ENCODE results near the gene TSPAN13.

Gene TSPAN13
- total RNA-seq = 0.16 to 1.9 (median 0.19) reads per million in 3 experiments

DNA sequence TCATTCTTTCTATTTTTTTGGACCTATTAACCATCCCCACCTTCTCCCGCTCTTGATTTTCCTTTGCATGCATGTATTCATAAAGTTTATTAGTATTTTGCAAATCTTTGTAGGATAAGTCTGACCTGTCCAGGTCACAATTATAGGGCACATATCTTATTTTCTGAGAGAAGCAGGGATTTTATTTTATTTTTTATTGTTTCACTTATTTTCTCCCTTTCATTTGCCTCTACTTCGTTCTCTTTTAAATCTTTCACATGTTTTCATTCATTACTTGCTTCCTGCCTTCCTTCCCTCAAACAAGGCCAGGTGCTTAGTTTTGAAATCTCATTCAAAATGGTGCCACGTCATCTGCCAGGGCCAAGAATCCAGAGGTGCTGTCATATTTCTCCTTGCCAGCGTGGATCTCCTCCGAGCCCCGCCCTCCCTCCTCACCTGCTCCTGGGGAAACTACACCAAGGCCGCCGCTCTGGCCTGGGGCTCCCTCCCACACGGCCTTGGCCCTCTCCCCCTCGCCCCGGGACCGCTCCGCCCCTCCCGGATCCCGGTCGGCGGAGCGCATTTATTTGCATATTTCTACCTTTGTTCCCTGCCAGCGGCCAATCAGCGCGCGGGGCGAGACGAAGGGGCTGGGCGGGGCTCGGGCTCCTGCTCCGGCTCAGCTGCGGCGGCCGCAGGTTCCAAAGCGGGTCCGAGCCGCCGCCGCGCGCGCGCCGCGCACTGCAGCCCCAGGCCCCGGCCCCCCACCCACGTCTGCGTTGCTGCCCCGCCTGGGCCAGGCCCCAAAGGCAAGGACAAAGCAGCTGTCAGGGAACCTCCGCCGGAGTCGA, at the start of gene TSPAN13:
TSPAN13 (plus strand) TSS at position 654 of the 830 bp plus-strand sequence. CDS start 213 bp downstream, outside the sequence.
- peak; percentile 37 for DNase-seq

- no peak for DNase-seq
These were observed 45.0 kb upstream of the TSPAN13 start for GRCh38 chr7:16708511-16708910.

DNA sequence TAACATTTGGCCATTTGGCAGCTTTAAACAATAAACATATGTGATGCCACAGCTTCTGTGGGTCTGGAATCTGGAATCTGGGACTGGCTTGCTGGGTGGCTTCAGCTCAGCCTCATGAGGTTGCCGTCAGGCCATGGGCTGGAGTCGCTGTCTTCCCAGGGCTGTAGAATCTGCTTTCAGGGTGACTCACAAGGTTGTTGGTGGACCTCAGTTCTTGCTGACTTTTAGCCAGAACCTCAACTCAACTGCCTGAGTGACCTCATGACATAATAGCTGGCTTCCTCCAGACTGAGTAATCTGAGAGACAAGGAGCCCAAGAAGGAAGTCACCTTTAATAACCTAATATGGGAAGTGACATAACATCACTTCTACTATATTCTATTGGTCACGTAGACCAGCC, 44.6 kb upstream of the TSPAN13 start:
- DNase-seq = no peak

GRCh38 chr7:16710651-16711050, 42.9 kb upstream of the TSPAN13 start:
- DNase-seq = no peak

- no peak for DNase-seq
These were observed 41.8 kb upstream of the TSPAN13 start for GRCh38 chr7:16711730-16712129.

DNA sequence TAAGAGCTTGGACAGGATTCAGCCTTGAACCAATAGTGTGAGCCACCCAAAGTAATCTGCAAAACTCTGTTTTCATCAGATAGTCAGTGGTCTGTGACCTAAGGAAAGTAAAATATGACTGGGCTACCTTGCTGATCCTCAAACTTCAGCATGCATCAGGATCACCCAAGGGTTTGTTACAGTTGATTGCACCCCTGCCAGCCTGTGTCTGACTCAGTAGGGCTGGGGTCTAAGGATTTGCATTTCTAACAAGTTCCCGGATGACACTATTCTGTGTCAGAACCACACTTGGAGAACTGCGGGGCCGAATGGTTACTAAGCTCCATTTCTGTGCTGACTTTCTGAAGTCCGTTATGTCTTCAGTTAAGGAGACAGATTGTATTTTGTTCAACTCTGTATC, 40.6 kb upstream of the TSPAN13 start:
- no peak for DNase-seq

DNA sequence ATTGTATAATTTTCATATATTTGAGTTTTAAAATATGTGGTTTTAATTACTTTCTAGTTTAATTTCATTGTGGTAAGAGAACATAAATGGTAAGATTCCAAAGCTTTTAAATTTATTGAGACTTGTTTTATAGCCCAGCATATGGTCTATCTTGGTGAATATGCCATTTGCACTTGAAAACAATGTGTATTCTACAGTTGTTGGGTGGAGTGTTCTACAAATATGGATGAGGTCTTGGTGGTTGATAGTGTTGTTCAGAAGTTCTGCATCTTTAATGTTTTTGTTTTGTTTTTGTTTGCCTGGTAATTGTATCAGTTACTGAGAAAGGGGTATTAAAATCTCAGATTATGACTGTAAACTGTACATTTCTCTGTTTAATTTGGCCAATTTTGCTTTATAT, 37.6 kb upstream of the TSPAN13 start:
- DNase-seq = no peak

DNA sequence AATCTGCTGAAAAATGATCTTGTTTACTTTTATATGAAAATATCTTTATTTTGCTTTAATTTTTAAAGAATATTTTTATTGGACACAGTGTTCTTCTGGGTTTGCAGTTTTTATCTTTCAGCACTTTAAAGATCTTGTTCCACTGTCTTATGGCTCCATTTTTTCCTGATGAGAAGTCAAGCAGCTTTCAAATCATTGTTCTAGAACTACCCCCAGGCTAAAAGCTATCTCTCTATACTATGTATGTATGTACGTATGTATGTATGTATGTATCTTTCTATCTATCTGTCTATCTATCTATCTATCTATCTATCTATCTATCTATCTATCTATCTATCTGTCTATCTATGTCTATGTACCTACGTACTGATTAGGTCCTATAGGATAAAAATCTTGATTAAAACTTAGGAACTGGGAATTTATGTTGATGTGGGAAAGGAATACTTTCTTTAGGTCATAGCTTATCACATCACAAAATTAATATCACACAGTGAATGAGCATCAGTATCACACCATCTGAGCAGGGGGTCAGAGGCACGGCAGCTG, 35.4 kb upstream of the TSPAN13 start:
- DNase-seq = no peak

- no peak for DNase-seq
These were observed 33.9 kb upstream of the TSPAN13 start for GRCh38 chr7:16719699-16720098.

GRCh38 chr7:16721541-16721940, 32.0 kb upstream of the TSPAN13 start:
- no peak for DNase-seq

DNA sequence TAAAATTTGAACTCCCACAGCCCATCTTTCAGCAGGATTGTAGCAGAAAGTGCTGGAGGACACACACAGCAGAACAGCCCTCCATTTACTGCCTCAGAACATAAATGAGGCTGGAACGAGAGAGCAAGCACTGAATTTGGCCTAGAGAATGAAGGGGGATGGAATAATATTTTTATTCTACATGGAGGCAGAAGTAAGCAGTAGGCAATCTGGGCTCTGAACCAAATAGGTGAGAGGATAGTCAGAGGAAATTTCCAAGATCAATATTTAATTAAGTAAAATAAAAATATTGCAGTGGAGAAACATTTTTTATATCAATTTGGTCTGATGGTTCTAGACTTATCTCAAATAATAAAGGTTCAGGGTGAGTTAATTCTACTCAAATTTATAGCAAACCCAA, 29.2 kb upstream of the TSPAN13 start:
- no peak for DNase-seq

DNA sequence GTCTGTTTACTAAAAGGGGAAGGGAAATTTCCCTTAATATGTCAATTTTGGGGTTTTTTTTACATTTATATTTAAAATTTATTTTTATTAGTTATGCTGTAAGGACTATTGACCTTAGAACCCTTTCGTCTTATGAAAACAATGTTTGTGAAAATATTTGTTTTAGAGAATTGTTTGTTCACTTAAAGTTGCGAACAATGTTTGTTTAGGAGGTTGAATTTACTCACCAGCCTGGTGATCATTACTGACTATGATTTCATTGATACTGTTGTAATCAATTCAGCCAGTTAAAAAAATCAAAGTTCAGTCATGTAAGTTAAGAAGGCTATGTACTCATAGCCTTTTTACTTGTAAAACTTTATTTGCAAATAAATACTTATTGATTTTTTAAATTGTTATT, 27.4 kb upstream of the TSPAN13 start:
- DNase-seq = no peak

DNA sequence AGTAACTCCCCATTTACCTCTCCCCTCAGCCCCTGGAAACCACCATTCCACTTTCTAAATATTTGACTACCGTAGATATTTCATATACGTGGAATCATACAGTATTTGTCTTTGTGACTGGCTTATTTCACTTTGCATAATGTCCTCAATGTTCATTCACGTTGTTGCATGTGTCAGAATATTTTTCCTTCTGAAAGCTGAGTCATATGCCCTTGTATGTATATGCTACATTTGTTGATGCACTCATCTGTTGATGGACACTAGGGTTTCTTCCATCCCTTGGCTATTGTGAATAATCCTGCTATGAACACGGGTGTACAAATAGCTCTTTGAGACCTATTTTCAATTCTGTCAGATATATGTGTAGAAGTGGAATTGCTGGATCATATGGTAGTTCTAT, 25.8 kb upstream of the TSPAN13 start:
- DNase-seq = no peak

DNA sequence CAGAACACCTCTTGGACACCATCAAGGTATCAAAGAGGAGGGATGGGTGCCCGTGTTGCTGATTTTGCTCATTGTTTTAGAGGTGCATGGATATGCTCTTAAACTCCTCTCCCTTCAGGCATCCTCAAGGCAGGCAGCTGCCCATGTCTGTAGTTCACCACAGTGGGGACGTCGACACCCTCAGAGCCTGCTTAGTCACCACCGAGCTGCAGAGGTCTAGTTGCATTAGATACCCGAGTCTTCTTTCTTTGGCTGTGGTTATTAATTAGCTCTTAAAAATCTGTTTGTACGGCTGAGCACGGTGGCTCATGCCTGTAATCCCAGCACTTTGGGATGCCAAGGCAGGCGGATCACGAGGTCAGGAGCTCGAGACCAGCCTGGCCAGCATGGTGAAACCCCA, 24.7 kb upstream of the TSPAN13 start:
- DNase-seq = no peak

DNA sequence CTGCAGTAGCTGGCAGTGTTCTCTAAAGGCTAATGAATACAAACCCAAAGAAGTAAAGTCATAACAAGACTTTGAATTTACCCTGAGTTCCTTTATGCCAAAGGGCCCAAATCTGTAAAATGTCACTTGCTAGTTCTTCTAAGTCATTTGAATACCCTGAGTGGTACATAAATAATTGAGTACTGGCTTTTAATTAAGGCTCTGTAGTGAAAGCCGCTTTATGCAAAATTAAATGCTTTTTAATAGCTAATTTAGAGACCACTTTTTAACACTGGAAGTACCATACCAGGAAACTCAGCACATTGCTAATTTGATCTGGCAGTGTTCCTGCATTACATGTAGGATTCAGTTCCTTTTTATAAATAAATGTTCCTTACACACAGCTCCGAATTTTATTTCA, 24.0 kb upstream of the TSPAN13 start:
- no peak for DNase-seq

- no peak for DNase-seq
These were observed 22.6 kb upstream of the TSPAN13 start for GRCh38 chr7:16730937-16731336.

DNA sequence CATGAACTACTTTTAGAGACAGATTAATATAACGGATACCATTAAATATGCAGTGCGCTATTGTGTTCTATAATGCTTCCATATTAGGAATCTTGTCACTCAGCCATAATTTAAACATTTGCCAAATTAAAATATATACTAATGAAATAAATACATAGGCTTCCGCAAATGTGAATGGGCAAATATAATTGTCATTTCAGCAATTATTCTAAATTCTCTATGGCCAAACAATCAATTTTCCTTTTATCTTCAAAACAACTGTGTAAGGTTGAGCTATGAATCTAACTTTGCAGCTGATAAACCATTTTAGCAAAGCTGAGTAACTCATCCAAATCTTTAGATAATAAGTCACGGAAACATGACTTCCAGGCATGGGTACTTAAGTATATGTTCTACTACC, 20.7 kb upstream of the TSPAN13 start:
- no peak for DNase-seq

GRCh38 chr7:16734148-16734726, 19.3 kb upstream of the TSPAN13 start:
- DNase-seq = no peak

- DNase-seq = no peak
These were observed 18.5 kb upstream of the TSPAN13 start for GRCh38 chr7:16735020-16735419.

- DNase-seq = no peak
These were observed 15.4 kb upstream of the TSPAN13 start for GRCh38 chr7:16738011-16738688.

- no peak for DNase-seq
These were observed 13.5 kb upstream of the TSPAN13 start for GRCh38 chr7:16739863-16740622.

- DNase-seq = no peak
These were observed 13.0 kb upstream of the TSPAN13 start for GRCh38 chr7:16740623-16740953.

DNA sequence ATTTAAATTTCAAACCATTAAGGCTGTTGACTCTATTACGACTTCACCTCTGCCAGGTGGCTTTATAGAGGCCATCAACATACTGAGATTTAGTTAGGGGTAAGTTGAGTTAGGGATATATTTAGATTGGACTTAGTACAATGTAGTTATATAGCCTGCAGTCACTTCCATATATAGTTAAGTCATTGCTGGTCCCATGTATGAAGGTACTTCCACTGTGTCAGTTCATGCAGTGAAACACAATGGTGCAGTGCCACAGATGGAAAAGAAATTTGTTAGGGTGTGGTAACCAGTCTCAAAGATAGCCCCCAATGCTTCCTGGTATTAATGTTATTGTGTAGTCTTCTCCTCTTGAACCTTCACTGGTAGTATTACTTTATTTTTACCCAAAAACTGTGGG, 12.6 kb upstream of the TSPAN13 start:
- no peak for DNase-seq

Data from central memory CD4-positive, alpha-beta T cell (primary cell).